Retinal pigment epithelial cell (primary cell): ENCODE measurements around the gene GARIN5A.

Source experiments
- DNase-seq: peaks from one replicate; pipeline ENCODE4 v3.0.0-alpha.2; 2010; ENCODE audit warnings: low read depth
- H3K4me3 ChIP-seq: 2 replicates; pipeline ENCODE4 v1.5.1; 2011; ENCODE audit warnings: mild to moderate bottlenecking, low read length, control low read depth, moderate library complexity
- TF ChIP-seq, protein P1 (sequence below): conservative IDR thresholded peaks from 2 replicates; pipeline ENCODE4 v1.5.1; 2011; ENCODE audit warnings: low read depth, low read length, control low read depth, inconsistent platforms

GARIN5A gene

DNA sequence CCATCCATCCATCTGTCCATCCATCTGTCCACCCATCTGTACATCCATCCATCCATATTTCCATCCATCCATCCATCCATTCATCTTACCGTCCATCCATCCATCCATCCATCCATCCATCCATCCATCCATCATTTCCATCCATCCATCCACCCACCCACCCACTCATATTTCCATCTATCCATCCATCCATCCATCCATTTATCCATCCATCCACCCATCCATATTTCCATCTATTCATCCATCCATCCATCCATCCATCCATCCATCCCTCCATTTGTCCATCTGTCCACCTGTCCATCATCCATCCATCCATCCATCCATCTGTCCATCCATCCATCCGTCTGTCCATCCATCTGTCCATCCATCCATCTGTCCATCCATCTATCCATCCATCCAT lies 20.7 kb downstream of the GARIN5A start:
- TF ChIP-seq, protein P1, sequence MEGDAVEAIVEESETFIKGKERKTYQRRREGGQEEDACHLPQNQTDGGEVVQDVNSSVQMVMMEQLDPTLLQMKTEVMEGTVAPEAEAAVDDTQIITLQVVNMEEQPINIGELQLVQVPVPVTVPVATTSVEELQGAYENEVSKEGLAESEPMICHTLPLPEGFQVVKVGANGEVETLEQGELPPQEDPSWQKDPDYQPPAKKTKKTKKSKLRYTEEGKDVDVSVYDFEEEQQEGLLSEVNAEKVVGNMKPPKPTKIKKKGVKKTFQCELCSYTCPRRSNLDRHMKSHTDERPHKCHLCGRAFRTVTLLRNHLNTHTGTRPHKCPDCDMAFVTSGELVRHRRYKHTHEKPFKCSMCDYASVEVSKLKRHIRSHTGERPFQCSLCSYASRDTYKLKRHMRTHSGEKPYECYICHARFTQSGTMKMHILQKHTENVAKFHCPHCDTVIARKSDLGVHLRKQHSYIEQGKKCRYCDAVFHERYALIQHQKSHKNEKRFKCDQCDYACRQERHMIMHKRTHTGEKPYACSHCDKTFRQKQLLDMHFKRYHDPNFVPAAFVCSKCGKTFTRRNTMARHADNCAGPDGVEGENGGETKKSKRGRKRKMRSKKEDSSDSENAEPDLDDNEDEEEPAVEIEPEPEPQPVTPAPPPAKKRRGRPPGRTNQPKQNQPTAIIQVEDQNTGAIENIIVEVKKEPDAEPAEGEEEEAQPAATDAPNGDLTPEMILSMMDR: no peak
- no peak for DNase-seq
- H3K4me3 ChIP-seq: no peak overlapping the region

- no peak overlapping the region for H3K4me3 ChIP-seq
- no peak for DNase-seq
- TF ChIP-seq, protein P1: no peak
Measured at GRCh38 chr19:50453243-50453642, 23.4 kb downstream of the GARIN5A start.

- TF ChIP-seq, protein P1: no peak
- H3K4me3 ChIP-seq: no peak overlapping the region
- DNase-seq: no peak
Measured at GRCh38 chr19:50451223-50451534, 25.5 kb downstream of the GARIN5A start.

- H3K4me3 ChIP-seq: no peak overlapping the region
- TF ChIP-seq, protein P1: no peak
- DNase-seq: no peak
Measured at GRCh38 chr19:50450369-50451222, 26.1 kb downstream of the GARIN5A start.

DNA sequence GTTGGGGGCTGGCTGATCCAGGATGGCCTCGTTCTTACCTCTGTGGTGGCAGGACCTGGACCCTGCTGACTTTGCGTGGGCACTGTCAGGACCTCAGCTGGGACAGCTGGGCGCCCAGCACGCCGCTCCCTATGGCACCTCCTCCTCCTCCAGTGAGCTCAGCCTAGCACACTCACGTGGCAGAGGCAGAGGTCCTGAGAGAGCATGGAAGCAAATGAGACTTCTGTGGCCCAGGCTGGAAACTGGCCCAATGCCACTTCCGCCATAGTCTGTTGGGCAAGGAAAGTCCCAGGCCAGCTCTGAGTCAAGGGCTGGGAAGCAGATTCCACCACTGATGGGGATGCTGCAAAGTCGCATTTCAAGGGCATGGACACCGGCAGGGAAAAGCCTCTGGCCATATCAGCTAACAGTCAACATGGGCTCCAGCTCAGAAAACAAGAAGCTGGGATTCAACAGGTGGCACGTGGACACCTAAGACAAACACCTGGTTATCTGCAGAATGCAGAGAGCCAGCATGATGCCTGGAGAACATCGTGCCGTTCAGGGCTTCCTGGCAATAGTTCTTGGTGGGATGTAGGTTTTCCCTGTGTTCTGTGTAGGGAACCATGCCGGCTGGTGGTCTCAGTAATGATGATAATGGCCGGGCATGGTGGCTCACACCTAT lies 27.3 kb downstream of the GARIN5A start:
- TF ChIP-seq, protein P1: no peak
- H3K4me3 ChIP-seq: no peak overlapping the region
- no peak for DNase-seq

GRCh38 chr19:50447750-50448149 lies 28.9 kb downstream of the GARIN5A start:
- H3K4me3 ChIP-seq: no peak overlapping the region
- no peak for DNase-seq
- TF ChIP-seq, protein P1: no peak

GRCh38 chr19:50447053-50447452 lies 29.6 kb downstream of the GARIN5A start:
- H3K4me3 ChIP-seq: no peak overlapping the region
- TF ChIP-seq, protein P1: no peak
- no peak for DNase-seq
